T-helper 2 cell (primary cell): ENCODE data around the gene CCNY.
"Not testable (repeated sequence)": the region's sequence is repeated elsewhere in the genome, so short reads cannot be mapped to it uniquely, and the experiment has no call there.

Experiments used
- DNase-seq, 5 experiments: peaks; one replicate each; pipeline versions ENCODE4 v3.0.0 to v3.0.0-alpha.2; 2012 to 2022

Gene CCNY

DNA sequence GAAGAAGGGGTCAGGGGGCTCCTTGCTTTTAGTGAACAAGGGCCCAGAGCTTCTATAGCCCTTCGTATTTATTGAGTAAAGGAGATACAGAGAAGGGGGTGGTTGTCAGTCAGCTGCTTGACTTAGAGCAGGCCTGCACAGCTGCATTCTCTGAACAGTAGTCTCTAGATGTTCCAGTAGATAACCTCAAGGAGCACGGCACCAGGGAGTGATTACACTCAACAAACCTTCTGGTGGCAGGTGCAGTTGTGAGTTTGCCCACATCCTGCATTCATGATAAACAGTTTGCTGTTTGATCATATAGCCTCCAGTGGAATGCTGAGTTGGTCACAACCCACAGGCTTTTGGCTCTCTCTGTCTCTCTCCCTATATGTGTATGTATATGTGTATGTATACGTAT, 198.8 kb downstream of the CCNY start:
- DNase-seq: peak in 1 of 5 experiments; percentile 35

DNA sequence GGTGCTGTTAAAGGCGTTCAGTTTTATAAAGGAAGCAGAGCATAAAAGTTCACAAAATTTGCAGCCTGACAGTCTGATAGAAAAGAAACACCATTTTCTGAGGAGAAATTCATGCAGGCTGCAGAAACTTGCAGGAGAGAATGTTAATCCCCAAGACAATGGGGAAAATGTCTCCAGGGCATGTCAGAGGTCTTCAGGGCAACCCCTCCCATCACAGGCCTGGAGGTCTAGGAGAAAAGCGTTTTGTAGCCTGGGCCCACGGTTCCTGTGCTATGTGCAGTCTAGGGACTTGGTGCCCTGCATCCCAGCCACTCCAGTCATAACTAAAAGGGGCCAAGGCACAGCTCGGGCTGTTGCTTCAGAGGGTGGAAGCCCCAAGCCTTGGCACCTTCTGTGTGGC, 200.5 kb downstream of the CCNY start:
- DNase-seq: no peak

DNA sequence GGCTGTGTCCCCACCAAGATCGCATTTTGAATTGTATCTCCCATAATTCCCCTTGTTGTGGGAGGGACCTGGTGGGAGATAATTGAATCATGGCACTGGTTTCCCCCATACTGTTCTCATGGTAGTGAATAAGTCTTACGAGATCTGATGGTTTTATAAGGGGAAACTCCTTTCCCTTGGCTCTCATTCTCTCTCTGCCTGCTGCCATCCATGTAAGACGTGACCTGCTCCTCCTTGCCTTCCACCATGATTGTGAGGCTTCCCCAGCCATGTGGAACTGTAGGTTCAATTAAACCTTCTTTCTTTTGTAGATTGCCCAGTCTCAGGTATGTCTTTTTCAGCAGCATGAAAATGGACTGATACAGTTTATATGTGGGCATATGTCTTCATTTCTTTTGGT, 201.6 kb downstream of the CCNY start:
- not testable (repeated sequence) for DNase-seq

DNA sequence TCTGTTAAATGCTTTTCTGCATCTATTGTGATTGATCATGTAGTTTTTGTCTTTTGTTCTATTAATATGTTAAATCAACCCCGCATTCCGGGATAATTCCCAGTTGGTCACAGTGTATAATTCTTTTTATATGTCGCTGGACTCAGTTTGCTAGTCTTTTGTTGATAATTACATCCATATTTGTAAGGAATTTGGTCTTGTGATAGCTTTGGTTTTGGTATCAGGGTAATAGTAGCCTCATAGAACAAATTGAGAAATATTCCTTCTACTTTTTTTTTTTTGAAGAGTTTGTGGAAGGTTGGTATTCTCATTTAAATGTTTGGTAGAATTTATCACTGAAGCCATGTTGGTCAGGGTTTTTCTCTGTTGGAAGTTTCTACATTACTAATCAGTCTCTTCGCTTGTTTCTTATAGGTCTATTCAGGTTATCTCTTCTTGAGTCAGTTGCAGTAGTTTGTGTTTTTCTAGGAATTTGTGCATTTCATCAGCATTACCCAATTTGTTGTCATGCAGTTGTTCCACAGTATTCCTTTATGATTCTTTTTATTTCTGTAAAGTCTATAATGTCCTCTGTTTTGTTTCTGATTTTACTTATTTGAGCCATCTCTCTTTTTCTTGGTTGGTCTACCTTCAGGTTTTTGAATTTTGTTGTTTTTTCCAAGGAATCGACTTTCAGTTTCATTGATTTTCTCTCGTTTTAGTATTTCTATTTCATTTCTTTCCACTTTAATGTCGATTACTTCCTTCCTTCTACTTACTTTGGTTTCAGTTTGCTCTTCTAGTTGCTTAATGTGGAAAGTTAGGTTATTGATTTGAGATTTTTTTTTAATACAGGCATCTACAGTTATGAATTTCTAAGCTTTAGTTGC, 204.2 kb downstream of the CCNY start:
- DNase-seq: peak in 1 of 5 experiments; percentile 16

DNA sequence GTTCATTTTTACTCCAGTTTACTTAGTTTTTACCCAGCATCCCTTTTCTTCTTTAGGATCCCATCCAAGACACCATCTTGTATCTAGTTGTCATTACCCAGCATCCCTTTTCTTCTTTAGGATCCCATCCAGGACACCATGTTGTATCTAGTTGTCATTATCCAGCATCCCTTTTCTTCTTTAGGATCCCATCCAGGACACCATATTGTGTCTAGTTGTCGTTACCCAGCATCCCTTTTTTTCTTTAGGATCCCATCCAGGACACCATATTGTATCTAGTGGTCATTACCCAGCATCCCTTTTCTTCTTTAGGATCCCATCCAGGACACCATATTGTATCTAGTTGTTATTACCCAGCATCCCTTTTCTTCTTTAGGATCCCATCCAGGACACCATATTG, 205.4 kb downstream of the CCNY start:
- DNase-seq: no peak

DNA sequence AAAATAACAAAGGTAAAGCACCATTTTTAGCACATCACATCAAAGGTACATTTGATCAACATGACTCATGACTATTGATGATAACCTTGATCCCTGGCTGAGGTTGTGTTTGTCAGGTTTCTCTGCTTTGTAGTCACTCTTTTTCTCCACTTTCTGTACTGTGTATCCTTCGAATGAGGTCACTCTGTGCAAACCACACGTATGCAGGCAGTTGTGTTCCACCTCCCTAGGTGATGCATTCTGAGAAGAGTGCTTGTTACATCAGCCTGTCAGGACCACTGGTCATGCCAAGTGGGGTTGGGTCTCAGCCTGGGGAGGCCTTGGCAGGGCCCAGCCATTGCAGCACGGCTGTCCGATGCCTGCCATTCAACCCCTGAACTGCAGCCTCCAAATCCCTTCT, 206.0 kb downstream of the CCNY start:
- DNase-seq: peak in 1 of 5 experiments; percentile 20

DNA sequence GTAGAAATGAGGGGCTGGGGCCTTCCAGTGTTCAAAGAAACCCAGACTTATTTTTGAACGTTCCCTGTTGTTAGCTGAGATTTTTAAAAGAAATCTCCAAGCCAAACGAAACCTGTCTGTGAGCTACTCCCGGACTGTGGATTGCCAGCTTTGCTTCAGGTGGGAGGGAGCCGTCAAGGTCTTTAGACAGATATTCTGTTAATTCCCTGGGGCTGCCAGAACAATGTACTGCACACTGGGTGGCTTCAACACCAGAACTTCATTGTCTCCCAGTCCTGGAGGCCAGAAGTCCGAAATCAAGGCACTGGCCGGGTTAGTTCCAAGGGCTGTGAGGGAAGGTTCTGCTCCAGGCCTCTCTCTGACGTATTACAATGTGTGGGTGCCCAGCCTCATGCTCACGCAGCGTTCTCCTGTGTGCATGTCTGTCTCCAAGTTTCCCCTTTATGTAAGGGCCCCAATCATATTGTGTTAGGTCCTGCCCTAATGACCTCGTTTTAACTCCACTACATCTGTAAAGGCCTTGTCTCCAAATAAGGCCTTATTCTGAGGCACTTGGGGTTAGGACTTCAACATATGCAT, 208.9 kb downstream of the CCNY start:
- no peak for DNase-seq

DNA sequence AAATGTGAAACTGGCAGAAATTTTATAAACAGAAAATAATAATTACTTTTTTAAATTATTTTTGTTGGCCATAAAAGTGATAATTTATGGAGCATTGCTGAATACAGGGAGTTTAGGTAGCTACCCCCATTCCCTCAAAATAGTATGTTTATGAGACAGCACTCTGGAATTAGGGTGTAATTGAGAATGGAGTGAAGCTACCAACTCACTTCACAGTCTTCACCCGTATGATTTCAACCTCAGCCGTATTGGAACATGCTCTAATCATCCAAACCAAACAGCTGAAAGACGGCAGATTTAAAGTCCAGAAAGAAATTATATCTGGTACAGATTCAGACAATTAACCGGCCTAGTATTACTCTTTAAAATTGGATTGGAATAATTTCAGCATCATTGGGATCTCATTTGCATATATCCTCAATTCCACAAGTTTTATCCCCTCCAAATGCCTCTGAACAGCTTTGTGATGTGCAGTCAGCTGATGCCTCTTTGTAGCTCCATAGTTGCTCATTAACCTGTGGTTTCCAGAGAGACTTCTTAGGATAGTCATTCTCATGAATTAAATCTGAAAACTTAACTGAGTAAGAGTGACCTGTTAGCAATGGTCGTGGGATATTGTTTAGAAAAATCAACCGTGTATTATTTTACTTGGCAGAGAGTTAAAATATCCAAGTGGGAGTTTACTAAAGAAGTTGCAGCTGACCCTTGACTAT, 209.7 kb downstream of the CCNY start:
- no peak for DNase-seq

DNA sequence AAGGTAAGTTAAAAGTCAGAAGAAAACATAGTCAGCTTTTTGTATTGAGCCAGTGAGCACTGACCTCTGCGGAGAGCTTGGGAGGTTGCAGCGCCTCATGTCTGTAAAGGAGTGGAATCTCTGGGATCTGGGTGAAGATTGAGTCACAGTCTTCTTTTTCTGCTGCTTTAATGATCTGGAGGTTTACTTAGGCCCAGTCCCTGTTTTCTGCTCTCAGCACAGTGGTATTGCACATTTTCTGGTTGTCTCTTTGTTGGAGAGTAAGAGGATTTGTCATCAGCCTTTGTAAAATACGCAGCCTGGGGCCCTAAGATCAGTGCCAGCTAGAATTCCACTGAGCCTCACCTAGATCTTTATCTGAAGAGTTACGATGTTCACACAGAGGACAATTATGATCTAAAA, 210.5 kb downstream of the CCNY start:
- no peak for DNase-seq

DNA sequence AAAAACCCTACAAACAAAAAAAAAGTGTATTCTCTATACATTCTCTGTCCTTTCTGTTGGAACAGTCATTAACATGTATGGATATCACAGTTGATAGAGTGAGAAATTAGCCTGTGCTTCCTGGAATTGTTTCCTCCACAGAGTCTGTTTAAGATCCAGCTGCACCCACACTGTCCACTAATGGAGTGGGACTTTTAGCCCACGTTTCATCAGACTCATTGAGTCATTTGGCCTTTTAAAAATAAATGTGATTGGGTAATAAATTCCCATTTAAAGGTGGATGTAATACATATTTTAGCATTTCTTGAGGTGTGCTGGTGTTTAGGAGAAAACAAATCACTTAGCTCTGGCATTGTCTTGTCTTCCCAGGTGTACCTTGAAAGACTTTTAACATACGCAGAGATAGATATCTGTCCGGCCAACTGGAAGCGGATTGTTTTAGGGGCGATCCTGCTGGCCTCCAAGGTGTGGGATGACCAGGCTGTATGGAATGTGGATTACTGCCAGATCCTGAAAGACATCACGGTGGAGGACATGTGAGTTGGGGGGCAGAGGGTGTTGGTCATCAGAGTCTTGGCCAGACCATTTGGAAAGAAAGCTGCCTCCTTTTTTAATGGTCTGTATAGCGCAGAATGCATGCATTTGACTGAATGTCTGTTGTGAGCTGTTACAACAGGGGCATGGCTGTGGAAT, 216.5 kb downstream of the CCNY start:
- DNase-seq: no peak

DNA sequence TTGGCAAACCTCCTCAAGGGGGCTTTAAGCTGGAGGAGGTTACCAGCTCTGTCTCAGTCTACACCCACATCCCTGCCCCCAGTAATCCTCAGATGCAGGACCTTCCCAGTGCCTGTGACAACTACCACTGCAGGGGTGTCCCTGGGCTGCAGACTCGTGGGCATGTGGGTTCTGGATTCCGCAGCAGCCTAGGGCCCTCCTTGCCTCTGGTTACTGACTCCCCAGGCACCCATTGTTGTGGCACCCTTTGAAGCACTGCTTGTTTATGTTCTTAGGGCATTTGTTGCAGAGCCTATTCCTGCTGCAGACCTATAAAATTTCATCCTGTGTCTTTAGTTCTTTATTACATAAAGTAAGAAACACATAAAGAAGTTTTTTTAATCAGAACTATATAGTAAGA, 217.7 kb downstream of the CCNY start:
- no peak for DNase-seq

DNA sequence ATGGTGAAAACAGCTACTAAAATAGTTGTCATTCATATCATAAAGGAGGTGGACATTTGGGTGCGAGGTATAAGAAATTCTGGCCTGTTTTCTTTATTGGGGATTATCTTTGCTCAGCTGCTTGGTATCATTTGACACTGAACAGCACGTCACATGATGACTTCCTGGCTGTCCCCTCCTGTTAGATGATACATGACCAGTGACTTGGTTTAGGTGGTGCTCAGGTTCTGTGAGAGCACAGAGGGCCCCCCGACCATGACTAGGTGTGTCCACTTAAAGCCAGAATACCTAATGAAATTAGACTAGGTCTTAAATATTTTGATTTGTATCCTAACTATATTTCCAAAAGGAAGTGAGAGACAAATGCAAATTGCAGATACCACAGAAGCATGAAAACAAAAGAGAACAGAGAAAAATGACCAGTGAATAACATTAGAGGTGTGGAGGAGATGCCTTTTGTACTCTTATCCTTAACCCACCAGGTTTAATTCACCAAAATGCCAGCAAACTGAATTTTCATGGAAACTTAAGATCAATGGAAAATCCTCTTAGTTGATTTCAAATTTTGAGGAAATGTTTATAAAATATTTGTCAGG, 218.2 kb downstream of the CCNY start:
- no peak for DNase-seq

DNA sequence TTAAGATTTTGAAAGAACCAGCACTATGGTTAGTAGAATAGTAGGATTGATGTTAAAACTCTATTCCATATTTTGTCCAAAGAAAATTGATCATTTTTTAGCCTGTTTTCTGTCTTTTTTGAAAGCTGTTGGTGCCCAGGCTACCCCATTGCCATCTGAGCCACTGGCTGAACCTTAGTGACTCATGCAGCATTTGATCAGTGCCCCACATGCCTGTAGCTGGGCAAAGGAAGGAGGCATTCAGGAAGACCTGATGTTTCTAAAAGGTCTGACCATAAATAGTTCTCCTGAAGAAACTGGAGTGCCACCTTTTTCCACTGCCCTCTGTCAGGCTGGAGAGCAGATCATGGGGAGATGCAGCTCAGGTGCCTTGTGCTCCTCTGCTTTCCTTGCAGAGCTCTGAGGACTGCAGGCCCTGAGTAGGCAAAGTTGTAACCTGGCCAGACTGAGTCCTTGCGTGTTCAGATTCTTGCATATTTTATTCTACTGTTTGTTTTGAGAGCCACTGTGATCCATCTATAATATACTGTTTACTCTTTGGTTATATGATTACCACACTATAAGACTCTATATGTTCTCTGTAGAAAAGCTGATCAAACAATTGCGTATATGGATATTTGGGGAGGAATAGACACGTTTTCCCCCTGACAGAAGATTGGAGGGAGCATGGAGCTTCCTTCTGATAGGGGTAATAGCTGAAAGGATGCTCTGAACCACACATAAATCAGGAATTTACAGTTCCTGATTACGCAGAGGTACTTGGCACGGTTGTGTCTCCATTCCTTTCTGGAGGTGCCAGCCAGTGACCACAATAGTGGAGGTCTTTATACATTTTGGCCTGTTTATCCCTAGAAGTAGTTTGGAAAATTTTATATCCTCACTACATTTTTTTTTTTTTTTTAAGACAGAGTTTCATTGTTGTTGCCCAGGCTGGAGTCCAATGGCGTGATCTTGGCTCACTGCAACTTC, 219.9 kb downstream of the CCNY start:
- no peak for DNase-seq

DNA sequence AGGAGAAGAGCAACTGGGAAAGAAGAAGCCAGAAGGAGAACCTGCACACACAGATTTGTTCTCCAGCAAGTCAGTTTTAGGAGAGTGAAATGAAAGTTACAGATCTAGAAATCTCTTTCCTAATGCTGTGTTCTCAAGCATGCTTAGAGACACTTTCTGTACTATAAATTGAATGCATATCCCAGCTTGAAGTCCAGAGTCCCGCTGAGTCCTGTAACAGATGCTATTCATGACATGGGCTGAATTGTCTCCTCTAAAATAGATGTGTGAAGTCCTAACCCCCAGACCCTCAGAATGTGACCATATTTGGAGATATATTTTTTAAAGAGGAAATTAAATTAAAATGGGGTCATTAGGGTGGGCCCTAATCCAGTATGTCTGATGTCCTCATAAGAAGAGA, 222.0 kb downstream of the CCNY start:
- no peak for DNase-seq

DNA sequence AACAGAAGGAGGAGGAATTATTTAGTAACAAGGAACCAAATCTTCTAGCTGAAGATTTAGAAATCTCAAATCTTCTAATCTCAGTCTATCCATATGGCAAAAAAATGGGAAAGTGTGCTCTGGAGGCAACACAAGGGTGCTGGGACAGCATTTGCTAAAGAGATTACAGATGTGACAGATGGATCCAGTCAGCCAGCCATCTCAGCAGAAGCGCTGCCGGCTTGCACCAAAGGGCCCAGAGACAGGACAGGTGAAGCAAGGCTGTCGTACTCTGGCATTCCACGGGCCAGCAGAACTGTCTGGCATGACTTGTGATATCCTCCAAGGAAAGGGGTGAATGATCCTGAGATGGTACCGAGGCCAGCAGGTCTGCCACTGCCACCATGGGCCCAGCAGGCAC, 223.1 kb downstream of the CCNY start:
- DNase-seq: no peak

DNA sequence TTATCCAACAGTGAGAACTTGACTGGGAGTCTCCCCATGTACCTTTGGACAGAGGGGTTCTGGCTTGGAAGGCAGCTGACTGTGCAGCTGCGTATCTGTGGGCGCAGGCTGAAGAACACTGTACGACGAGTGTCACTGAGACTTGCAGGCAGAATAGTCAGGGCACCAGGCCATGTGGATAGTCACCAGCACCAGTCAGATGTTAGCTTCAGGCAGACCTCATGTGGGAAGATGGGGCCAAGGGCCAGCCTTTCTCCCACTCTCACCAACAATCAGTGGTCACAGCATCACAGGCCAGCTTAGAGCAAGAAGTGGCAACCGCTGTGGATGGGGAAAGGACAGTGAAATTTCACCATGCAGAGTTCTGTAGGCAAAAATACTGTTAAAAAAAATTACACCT, 225.4 kb downstream of the CCNY start:
- DNase-seq: no peak

DNA sequence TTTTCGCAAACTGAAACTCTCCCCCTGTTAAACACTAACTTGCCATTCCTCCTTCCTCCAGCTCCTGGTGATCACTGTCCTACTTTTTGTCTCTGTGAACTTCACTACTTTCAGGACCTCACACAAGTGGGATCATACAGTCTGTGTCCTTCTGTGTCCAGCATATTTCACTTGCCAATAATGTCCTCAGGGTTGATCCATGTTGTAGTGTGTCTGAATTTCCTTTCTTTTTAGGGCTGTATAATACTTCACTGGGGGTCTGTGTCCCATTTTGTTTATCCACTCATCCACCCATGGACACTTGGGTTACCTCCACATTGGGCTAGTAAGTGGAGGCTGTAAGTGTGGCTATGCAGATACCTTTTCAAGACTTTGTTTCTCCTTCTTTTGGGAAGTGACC, 226.1 kb downstream of the CCNY start:
- no peak for DNase-seq

DNA sequence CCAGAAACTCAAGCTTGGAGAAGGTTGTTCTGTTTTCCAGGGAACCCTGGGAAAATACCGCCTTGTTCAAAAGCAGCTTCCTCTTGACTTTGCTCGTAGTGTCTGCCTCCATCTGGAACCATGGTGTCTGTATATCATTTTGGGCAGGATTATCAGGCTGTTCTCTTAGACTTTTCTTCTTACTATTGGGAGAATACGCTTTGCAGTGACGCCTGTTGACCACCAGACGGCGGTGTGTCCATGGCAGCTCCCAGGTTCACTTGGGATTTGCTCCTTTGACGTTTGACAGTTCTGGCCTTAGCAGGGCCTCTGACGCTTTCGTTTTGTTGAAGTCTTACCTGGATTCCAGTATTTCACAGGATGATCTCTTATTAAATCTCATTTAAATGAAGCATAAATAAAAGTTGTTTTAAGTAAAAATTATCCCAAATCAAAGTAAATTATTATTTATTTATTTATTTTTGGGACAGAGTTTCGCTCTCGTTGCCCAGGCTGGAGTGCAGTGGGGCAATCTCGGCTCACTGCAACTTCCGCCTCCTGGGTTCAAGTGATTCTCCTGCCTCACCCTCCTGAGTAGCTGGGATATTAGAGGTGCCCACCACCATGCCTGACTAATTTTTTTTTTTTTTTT, 227.1 kb downstream of the CCNY start:
- peak in 1 of 5 experiments; percentile 58 for DNase-seq

DNA sequence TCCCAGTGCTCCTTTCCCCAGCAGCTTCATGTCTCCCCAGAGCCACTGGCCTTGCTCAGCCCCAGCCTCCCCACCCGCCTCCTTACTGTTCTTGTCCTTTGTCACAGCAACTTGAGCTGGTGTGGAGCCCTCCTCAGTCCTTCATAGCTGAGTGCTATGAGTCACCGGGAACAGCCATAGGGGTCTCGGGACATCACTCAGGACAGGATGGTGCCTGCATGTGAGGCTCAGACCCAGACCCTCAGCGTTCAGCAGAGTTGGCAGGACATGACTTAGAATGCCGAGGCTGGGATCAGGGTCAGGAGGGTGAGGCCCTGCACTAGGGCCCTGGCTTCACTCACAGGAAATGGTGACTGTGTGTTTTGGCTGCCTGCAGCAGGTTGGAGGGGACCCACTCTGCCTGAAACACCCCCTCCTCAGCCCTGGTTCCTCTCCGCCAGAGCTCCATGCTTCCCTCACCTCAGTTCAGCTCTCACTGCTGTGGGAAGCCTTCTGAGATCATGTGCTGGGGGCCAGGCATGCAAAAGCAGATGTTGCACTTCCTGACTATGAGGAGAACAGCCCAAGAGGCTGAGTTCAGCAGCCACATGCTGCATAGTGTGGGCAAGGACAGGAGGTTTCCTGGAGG, 228.1 kb downstream of the CCNY start:
- DNase-seq: no peak

DNA sequence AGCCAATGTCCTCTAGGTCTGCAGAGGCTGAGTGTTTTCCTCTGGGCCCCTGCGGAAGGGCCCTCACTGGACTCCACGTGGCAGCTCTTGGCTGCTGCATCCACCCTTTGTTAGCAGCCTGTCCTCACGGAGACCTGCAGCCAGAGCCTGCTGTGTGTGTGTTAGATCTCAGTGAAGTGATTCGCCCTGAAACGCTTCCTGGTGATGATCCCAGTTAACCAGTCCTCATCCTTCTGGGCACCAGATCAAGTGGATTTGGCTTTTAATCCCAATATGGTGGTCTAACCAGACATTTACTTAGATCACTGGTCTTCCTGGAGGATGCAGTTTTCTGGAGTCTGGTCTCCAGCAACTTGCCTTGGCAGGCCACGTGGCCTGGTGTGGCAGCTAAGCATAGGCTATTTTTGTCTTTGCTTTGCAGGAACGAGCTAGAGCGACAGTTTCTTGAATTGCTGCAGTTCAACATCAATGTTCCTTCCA, 229.3 kb downstream of the CCNY start:
- no peak for DNase-seq
